GM19351 (cell line): ENCODE results near the gene ACVR2B.
"Not testable (repeated sequence)": the region's sequence is repeated elsewhere in the genome, so short reads cannot be mapped to it uniquely, and the experiment has no call there.

Source experiments
- ATAC-seq: cut with Tn5 transposase; IDR thresholded peaks from one replicate; pipeline ENCODE4 v1.9.1; 2021; ENCODE audit warnings: mild to moderate bottlenecking, moderate library complexity; ENCODE audit not compliant: unreplicated experiment

ACVR2B gene

GRCh38 chr3:38453075-38453912 lies at the start of gene ACVR2B:
Gene ACVR2B, plus strand, starts transcription at chr3:38453890. Its CDS starts 433 bp downstream, at chr3:38454323.
- ATAC-seq, result peak; percentile 47

- ATAC-seq, result no peak
These were observed 49.4 kb upstream of the ACVR2B start for GRCh38 chr3:38404286-38404685.

- ATAC-seq, result no peak
These were observed 42.1 kb upstream of the ACVR2B start for GRCh38 chr3:38411591-38411990.

- not testable (repeated sequence) for ATAC-seq
These were observed 32.9 kb upstream of the ACVR2B start for GRCh38 chr3:38420758-38421157.

GRCh38 chr3:38421679-38422336 lies 31.9 kb upstream of the ACVR2B start:
- no peak for ATAC-seq

- not testable (repeated sequence) for ATAC-seq
These were observed 26.8 kb upstream of the ACVR2B start for GRCh38 chr3:38426798-38427426.

- ATAC-seq, result not testable (repeated sequence)
These were observed 20.6 kb upstream of the ACVR2B start for GRCh38 chr3:38432871-38433658.

- not testable (repeated sequence) for ATAC-seq
These were observed 20.0 kb upstream of the ACVR2B start for GRCh38 chr3:38433661-38434060.

- ATAC-seq, result not testable (repeated sequence)
These were observed 15.1 kb upstream of the ACVR2B start for GRCh38 chr3:38438436-38439069.

- not testable (repeated sequence) for ATAC-seq
These were observed 10.5 kb upstream of the ACVR2B start for GRCh38 chr3:38443205-38443604.

- no peak for ATAC-seq
These were observed 7.5 kb upstream of the ACVR2B start for GRCh38 chr3:38446085-38446686.

- ATAC-seq, result no peak
These were observed 6.9 kb upstream of the ACVR2B start for GRCh38 chr3:38446812-38447211.

- ATAC-seq, result no peak
These were observed 2.8 kb upstream of the ACVR2B start for GRCh38 chr3:38450853-38451252.

- ATAC-seq, result peak; percentile 21
These were observed 155 bp downstream of the ACVR2B start for GRCh38 chr3:38453913-38454177.

GRCh38 chr3:38454178-38454883 lies 641 bp downstream of the ACVR2B start:
- peak; percentile 36 for ATAC-seq

- ATAC-seq, result no peak
These were observed 1.4 kb downstream of the ACVR2B start for GRCh38 chr3:38454884-38455638.

- no peak for ATAC-seq
These were observed 2.1 kb downstream of the ACVR2B start for GRCh38 chr3:38455639-38456430.
